Muscle of arm (tissue), 12 donors: Measurements from ENCODE around the gene TCP11L1. TPM values are rescaled to one million over a fixed set of nuclear protein-coding genes. Genes with fewer than 3 reads are reported as not detected.
"Not testable (repeated sequence)": the region's sequence is repeated elsewhere in the genome, so short reads cannot be mapped to it uniquely, and the experiment has no call there.

Experiments
- DNase-seq: peaks from one replicate; pipeline ENCODE4 v3.0.0-alpha.2; 2013
- polyA plus RNA-seq, 12 donors: library from polyadenylated mRNA; unstranded; fragments of 120-200 nt; gene quantifications; one replicate each; pipeline ENCODE4 v1.2.1, GENCODE V29; 2013; ENCODE audit not compliant: insufficient read length in 12 of 12

The TCP11L1 gene
- polyA plus RNA-seq, 12 donors, result 8.8 to 21.1 (median 12.2) TPM; not detected in 1

DNA sequence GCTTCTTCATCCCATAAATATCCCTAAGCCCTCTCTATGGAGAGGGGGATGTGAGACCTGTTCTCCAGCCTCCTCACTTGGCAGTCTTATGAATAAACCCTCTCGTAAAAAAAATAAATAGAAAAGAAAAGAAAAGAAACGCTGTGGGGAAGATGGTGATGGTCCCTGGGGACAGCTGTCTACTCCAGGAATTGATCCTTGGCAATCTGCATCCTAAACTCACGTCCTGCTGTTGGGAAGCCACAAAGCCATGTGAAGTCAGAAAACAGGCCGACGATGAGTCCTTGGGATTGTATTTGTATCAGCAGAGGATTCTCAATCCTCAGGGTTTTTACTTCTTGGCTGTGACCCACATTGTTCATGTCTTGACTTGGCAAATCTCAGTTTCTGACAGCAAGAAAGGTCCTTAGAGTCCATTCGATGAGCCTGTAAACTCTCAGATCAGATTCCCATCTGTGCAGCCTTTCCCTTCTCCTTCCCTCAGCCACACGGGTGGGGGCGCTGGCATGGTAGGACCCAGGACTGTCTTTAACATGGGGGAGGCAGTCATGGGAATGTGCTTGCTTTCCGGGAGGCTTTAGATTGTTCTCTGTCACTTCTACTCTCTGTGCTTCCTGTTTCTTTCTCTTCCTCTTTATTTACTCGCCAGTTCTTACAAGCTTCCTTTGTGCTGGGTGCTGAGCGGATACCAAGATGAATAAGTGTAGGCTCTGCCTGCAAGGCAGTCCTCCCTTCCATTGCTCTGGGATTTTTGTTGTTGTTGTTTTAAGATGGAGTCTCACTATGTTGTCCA is 24.9 kb downstream of the TCP11L1 start:
- DNase-seq, result no peak

DNA sequence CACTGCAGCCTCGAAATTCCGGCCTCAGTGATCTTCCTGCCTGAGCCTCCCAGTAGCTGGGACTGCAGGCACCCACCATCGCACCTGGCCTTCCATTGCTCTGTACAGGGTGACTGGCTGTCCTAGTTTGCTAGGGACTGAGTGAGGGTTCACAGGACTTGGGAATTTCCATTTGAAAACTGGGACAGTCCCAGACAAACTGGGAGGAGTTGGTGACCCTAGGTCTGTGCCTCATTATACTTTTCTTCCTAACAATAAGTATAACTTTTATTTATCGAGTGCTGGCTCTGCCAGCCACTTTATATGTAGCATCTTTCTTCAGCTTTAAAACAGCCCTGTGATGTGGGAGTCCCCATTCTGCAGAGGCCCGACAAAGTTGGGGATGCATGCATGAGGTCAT is 25.5 kb downstream of the TCP11L1 start:
- DNase-seq, result no peak

DNA sequence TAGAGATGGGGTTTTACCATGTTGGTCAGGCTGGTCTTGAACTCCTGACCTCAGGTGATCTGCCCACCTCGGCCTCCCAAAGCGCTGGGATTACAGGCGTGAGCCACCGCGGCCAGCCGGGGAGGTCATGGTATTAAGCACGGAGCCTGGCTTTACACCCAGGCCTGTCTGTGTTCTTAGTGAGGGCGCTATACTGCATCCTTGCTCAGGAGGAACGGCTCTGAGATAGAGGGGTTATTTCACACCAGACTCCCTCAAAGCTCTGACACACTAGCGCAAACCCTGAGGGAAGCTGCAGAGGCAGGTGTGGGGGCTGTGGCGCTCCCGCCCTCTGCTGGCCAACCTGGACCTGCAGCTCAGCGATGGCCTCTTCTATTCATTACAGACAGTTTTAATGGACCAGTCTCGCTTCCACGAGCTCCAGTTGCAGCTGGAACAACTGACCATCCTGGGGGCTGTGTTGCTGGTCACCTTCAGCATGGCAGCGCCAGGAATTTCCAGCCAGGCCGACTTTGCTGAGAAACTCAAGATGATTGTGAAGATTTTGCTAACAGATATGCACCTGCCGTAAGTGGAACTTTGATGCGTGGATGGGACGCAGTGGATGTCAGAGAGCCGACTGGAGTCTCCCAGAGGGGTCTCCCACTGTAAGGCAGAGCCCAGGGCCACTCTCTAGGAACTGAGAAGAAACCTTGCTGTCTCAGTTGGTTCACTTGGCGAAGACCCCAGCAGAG is 26.2 kb downstream of the TCP11L1 start:
- peak; percentile 40 for DNase-seq

DNA sequence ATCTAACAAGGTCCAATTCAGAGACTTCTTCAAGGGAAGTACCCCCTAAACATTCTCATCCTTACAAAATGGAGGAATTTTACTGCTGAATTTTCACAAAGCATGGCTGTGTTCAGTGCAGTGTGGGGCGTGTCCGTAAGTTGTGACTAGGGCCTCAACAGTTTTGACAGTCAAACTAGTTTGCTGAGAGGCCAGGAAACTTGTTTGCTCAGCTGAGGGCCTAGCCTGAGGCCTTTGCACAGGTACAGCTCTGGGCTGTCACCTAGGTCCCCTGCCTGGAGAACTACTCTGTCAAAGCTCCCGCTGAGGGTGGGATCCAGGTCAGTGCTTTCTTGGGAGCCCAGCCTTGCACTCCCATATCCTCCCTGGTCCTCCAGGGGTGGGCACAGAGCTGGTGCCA is 27.9 kb downstream of the TCP11L1 start:
- DNase-seq, result no peak

DNA sequence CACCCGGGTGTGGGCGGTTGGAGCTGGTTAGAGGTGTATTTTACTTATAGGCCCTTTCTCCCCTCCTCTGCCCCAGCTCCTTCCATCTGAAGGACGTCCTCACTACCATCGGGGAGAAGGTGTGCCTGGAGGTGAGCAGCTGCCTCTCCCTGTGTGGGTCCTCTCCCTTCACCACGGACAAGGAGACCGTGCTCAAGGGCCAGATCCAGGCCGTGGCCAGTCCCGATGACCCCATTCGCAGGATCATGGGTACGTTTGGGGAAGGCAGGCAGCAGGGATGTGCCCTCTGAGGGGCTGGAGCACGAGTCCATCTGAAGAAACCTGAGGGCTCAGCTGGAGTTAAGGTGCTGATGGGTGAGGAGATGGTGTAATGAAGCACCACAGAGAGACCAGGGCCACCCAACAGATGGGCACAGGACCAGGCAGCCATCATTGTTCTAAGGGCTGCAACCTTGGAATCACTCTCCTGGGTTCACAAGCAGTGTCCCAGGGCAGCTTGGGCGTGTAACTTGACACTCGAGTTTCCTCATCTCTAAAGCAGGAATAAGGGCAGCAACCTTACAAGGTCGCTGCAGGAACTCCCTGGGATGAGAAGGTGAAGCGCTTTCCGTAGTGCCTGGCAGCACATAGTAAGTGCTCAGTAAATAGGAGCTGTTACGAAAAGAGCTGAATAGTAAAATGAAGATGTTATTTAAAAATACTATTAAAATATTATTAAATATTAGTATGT is 29.4 kb downstream of the TCP11L1 start:
- no peak for DNase-seq

DNA sequence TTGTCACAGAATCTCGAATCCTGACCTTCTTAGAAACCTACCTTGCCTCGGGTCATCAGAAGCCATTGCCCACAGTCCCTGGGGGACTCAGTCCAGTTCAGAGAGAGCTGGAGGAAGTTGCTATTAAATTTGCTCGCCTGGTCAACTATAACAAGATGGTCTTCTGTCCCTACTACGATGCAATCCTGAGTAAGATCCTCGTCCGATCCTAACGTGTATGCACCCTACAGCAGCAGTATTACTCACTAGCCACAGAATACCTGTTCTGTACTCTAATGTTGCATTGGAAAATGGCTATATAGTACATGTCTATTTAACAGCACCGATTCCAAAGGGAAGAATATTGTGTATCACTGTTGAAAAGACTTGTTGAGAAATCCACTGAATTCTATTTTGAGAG is 33.1 kb downstream of the TCP11L1 start:
- DNase-seq, result no peak

DNA sequence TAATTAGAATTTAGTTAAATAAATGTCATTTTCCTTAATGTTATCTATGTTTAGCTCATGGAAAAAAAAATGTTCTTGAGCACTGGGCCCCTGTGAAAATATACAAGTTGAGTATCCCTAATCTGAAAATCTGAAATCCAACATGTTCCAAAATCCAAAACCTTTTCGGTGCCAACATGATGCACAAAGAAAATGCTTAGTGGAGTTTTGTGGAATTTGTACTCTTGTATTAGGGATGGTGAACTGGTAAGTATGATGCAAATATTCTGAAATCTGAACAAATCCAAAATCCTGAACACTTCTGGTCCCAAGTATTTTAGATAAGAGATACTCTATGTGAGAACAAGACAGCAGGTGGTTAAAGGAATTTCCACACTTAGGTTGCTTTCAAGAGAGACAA is 44.5 kb downstream of the TCP11L1 start:
- DNase-seq, result no peak

DNA sequence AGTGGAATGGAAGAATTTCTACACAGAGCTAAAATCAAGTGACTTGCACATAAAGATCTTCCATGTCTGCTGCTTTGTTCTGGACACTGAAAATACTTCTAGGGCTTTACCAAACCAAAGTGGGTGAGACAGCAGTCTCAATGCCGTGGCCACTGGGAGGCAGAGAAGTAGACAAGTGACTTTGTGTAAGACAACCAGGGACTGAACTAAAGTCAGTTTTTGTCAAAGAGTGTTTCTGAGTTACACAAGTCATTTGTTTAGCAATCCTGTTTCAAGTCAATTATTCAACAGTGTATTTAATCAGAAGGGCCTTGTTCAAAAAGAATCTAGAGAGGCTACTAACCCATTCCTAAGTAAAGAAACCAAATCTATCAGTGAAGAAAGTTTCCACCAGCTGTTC is 46.6 kb downstream of the TCP11L1 start:
- DNase-seq, result no peak

DNA sequence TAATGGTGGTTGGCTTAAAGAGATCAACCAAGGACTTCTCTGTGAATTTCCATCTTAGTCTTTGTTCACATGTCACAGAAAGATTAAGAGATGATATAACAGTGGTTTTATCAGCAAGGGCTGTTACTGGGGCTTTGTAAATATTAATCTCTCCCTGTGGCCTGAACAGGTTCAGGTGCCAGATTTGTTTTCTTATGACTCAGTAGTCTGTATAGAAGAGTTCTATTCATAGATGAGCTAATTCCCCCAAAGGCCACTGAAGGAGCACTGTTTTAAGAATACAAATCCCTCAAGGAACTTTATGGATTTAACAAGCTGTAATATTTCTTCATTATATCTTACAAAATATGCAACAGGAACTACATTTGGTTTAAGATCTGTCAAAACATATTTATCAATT is 50.4 kb downstream of the TCP11L1 start:
- DNase-seq, result no peak

DNA sequence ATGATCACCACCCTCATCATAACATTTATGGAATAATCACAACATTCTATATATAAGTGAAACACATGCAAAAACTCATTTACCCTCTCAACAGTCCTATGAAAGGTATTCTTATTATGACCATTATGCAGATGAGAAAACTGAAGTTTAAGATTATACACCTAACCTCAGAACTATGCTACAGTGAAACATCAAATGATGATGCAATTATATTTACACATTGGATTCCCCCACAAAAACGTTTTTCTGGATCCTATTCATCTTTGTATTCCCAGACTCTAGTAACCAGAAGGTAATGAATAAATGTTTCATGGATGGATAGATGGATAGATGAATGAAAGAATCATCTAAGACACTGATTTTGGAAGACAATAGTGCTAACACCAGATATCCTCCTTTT is 54.8 kb downstream of the TCP11L1 start:
- DNase-seq, result no peak

DNA sequence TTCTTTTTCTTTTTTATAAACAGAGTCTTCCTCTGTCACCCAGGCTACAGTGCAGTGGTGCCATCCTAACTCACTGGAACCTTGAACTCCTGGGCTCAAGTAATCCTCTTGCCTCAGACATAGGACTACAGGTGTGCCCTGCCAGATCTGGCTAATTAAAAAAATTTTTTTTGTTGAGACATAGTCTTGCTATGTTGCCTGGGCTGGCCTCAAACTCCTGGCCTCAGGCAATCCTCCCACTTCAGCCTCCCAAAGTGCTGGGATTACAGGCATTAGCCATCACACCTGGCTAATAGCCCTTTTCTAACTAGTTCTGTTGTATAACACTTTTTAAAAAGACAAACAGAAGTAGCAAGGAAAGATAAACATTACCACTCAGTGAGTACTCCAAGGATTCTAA is 64.5 kb downstream of the TCP11L1 start:
- DNase-seq, result no peak

DNA sequence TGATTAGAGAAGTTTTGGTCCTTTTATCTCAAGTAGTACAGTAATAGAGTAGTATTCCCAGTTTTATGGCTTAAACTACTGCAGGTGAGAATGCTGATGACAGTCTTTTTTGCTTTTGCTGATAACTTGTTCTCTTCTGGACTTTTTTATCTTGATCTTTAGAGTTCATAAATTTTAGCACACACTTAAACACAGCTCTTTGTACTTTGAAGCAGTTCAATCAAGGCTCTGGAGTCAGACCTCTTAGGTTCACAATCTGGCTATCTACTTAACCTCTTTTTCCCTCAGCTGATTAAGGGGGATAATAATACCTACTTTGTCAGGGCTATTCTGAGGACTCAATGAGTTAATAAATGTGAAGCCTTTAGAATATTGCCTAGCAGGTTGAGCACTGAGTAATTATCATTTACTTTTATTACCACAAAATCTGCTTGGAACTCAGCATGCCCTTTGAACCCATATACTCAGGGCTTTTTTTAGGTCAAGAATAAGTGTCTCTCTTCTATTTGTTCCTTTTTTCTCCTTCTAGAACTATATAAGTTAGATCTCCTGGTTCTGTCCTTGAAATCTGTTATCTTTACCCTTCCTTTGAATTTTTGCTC is 70.0 kb downstream of the TCP11L1 start:
- DNase-seq, result no peak

DNA sequence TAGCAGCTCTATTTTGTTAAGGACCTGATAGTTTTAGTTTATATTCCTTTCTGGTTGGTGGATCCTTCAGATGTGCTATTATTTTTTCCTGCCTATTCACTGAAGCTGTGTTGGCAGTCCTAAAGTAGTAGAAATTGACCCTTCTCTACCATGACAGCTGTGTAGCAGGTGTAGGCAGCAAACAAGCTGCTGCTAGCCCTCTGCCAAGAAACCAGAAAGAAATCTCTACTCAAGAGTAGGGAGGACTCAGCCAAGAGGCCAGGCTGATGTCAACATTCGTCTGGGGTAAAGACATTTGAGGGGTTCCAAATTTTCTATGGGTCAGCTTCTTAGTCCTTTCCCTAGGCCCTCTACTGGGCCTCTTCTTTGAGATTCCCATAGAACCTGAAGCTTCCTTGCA is 70.7 kb downstream of the TCP11L1 start:
- peak; percentile 23 for DNase-seq

DNA sequence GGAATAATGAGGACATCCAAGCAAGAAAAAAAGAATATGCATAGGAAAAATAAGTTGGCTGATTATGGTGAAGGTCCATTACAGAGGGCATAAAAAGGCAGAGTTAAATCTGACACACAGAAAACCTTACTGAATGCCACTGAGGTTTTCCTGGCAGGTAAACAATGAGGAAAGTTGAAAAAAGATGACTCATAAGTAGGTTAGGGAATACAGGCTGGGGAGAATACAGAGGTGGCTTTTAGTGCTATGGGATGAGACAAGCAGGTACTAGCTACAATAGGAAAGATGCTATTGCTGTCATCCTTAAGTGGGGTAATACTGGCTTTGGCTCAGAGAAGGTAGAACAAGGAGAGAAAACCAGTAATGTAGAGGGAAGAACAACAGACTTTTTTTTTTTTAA is 77.2 kb downstream of the TCP11L1 start:
- no peak for DNase-seq

DNA sequence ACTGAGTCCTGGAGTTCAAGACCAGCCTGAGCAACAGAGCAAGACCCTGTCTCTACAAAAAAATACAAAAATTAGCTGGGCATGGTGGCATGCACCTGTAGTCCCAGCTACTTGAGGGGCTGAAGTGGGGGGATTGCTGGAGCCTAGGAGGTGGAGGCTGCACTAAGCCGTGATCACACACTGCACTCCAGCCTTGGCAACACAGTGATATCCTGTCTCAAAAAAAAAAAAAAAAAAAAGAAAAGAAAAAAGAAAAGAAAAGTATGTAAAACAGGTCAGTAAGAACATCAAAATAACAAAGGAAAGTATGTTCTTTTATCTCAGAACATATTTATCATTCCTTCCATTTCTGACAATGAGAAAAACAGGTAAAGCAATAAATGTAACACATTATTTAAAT is 83.3 kb downstream of the TCP11L1 start:
- not testable (repeated sequence) for DNase-seq

Other genes starting within 250 kb of the TCP11L1 start
- gene CCDC73, start 244.9 kb upstream of the TCP11L1 start, polyA plus RNA-seq, result 1 to 10 TPM in 1 of 12 donors, under 1 TPM in 6, not detected in 5; 0.04 to 1.3 (median 0.08) TPM
- gene PRRG4, start 209.6 kb upstream of the TCP11L1 start, polyA plus RNA-seq, result 10 to 100 TPM in 1 of 12 donors, 1 to 10 TPM in 2, under 1 TPM in 7, not detected in 2; 0.12 to 11.8 (median 0.22) TPM
- 10 to 100 TPM in 11 of 12 donors, not detected in 1; 16.8 to 32.8 (median 26.6) TPM for gene QSER1, start 146.8 kb upstream of the TCP11L1 start, polyA plus RNA-seq
- gene DEPDC7, start 23.7 kb upstream of the TCP11L1 start, polyA plus RNA-seq, result 10 to 100 TPM in 10 of 12 donors, 1 to 10 TPM in 1, not detected in 1; 9.5 to 27.1 (median 16.3) TPM
- 10 to 100 TPM in 11 of 12 donors, not detected in 1; 28.6 to 52.0 (median 39.4) TPM for gene CSTF3, start 121.9 kb downstream of the TCP11L1 start, polyA plus RNA-seq
- gene HIPK3, start 217.8 kb downstream of the TCP11L1 start, polyA plus RNA-seq, result 100 to 1,000 TPM in 2 of 12 donors, 10 to 100 TPM in 9, not detected in 1; 52.0 to 121 (median 87.4) TPM